IPS-15b (cell line): ENCODE data around the gene ARHGAP22.

ENCODE experiments used
- H3K27me3 ChIP-seq: one replicate; pipeline ENCODE4 v1.6.1; 2013; ENCODE audit warnings: low read length; ENCODE audit not compliant: control insufficient read depth, insufficient read depth
- H3K36me3 ChIP-seq: one replicate; pipeline ENCODE4 v1.6.1; 2013; ENCODE audit warnings: low read length; ENCODE audit not compliant: control insufficient read depth, insufficient read depth
- H3K4me1 ChIP-seq: one replicate; pipeline ENCODE4 v1.6.1; 2013; ENCODE audit warnings: mild to moderate bottlenecking, low read length; ENCODE audit not compliant: control insufficient read depth, insufficient read depth
- H3K4me3 ChIP-seq: one replicate; pipeline ENCODE4 v1.5.1; 2013; ENCODE audit warnings: low read depth, low read length
- H3K9ac ChIP-seq: one replicate; pipeline ENCODE4 v1.6.1; 2013; ENCODE audit warnings: low read depth, mild to moderate bottlenecking, low read length
- H3K9me3 ChIP-seq: one replicate; pipeline ENCODE4 v1.6.1; 2013; ENCODE audit warnings: mild to moderate bottlenecking, low read length; ENCODE audit not compliant: control insufficient read depth, insufficient read depth

The ARHGAP22 gene

GRCh38 chr10:48610585-48611093 lies 5.8 kb upstream of the ARHGAP22 start:
- H3K9me3 ChIP-seq, result no peaks in the 10 kb centered on the region
- H3K27me3 ChIP-seq, result peaks cover 14% of the 10 kb centered on the region
- H3K9ac ChIP-seq, result no peak overlapping the region
- H3K4me1 ChIP-seq, result no peaks in the 10 kb centered on the region
- H3K4me3 ChIP-seq, result no peak overlapping the region
- no peaks in the 10 kb centered on the region for H3K36me3 ChIP-seq

DNA sequence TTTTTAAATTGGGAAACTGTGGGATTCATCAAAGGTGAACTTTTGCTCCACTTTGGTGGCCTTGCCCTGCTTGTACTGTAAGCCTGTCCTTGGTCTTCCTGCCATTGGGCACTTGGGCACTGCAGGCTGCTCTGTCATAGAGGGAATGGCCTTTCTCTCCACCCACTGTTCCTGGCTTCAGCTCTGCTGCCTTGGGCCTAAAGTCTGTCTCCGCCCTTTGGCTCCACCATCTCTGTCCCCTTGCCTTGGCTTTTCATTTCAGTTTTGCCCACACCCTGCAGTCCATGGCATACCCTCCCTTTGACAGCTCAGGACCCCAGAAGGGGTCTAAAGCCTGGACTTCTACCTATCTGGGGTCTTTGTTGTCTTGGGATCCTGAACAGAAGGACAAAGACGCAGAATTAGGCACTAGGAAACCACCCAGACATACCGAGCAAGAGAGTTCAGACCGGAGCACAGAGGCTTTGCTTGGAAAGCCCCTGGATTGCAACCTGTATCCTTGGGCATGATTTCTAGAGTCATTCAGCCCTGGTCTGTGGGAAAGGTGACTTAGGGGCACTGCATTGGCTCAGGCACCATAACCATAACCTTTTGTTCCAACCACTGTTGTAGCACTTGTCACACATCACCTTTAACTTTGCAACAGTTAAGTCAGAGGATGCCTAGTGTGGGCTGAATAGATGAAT lies 5.2 kb upstream of the ARHGAP22 start:
- H3K9ac ChIP-seq, result no peak overlapping the region
- H3K27me3 ChIP-seq, result peaks cover 16% of the 10 kb centered on the region
- no peaks in the 10 kb centered on the region for H3K36me3 ChIP-seq
- H3K9me3 ChIP-seq, result no peaks in the 10 kb centered on the region
- no peaks in the 10 kb centered on the region for H3K4me1 ChIP-seq
- H3K4me3 ChIP-seq, result no peak overlapping the region

DNA sequence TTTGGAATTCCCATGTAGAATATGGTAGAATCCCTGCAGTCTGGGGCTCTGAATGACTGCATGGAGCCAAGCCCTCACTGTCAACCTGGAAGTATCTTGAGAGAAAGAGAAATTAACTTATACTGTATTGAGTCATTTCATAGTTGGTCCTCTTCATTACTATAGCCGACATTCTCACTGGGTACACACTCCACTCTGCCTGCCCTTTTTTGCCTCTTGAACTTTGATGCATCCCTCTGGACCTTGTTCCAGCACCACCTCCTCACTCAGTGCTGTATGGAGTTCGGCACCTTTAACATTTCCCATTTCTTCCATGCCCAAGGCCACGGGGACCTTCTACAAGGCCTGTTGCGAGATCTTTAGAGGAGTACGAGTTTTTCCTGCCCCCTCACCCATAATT lies 4.6 kb upstream of the ARHGAP22 start:
- Histone ChIP-seq H3K9ac (no peak overlapping the region), H3K4me1 (no peaks in the 10 kb centered on the region), H3K9me3 (no peaks in the 10 kb centered on the region), H3K4me3 (no peak overlapping the region), H3K27me3 (peaks cover 17% of the 10 kb centered on the region), H3K36me3 (no peaks in the 10 kb centered on the region)

GRCh38 chr10:48608976-48609375 lies 4.1 kb upstream of the ARHGAP22 start:
- H3K9ac ChIP-seq, result no peak overlapping the region
- H3K9me3 ChIP-seq, result no peaks in the 10 kb centered on the region
- H3K36me3 ChIP-seq, result no peaks in the 10 kb centered on the region
- no peak overlapping the region for H3K4me3 ChIP-seq
- peaks cover 2% of the 10 kb centered on the region for H3K4me1 ChIP-seq
- H3K27me3 ChIP-seq, result peaks cover 21% of the 10 kb centered on the region

DNA sequence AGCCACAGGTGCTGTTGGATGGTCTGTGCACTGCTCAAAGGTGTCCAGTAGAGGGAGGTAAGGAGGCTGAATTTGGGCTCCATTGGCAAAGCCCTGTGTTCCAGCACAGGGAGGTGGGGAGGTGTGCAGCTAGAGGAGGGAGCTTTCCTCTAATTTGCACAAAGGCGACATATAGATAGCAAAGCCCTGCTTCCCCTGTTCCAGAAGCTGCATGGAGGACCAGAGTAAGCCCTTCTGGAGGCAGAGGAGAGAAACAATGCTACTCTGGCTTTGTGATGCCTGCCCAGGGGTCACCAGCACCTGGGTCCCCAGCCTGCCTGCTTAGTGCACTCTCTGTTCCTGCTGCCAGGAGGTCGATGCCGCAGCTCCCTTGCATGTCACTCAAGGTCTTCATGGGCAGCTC lies 3.4 kb upstream of the ARHGAP22 start:
- Histone ChIP-seq H3K4me1 (peaks cover 2% of the 10 kb centered on the region), H3K4me3 (no peak overlapping the region), H3K9ac (no peak overlapping the region), H3K9me3 (no peaks in the 10 kb centered on the region), H3K36me3 (no peaks in the 10 kb centered on the region), H3K27me3 (peaks cover 21% of the 10 kb centered on the region)

DNA sequence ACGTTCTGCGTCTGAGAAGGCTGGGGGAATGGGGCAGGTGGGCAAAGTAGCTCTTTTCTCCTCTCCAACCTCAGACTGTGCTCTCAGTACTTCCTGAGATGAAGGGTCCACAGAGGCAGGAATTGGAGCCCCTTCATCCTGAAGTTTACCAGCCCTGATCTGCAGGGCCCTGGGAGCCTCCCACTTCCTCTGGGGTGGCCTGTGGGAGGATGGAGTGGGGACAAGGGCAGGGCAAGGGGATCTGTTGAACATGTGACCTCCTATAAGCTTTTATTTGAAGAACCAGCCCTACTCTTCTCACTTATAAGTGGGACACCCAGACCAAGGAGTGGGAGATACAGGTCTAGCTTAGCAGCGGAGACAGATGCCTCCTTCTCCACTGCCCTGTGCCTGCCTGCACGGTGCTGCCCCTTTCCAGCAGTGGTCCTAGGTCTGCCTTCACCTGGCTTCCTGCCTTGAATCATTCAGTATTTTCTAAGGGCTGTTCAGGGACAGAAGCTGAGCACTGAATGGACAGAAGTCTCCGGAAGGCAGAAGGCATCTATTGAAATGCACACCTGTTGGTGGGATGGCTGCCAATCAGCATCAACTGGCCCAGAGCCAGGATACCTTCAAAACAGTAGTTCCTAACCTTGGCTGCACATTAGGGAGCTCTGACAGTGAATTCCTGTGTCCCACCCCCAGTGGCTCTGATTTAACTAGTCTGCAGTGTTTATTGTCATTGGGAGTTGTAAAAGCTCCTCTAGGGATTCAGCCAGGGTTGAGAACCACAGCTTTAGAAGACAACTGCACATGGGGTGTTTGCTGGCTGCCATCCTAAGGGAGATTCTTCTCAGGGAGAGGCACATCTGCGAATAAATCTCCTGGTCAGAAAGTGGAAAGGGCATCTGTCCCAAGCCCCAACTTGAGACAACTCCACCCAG lies 2.7 kb upstream of the ARHGAP22 start:
- Histone ChIP-seq H3K27me3 (peaks cover 21% of the 10 kb centered on the region), H3K36me3 (no peaks in the 10 kb centered on the region), H3K4me3 (no peak overlapping the region), H3K9ac (no peak overlapping the region), H3K9me3 (no peaks in the 10 kb centered on the region), H3K4me1 (peaks cover 2% of the 10 kb centered on the region)

DNA sequence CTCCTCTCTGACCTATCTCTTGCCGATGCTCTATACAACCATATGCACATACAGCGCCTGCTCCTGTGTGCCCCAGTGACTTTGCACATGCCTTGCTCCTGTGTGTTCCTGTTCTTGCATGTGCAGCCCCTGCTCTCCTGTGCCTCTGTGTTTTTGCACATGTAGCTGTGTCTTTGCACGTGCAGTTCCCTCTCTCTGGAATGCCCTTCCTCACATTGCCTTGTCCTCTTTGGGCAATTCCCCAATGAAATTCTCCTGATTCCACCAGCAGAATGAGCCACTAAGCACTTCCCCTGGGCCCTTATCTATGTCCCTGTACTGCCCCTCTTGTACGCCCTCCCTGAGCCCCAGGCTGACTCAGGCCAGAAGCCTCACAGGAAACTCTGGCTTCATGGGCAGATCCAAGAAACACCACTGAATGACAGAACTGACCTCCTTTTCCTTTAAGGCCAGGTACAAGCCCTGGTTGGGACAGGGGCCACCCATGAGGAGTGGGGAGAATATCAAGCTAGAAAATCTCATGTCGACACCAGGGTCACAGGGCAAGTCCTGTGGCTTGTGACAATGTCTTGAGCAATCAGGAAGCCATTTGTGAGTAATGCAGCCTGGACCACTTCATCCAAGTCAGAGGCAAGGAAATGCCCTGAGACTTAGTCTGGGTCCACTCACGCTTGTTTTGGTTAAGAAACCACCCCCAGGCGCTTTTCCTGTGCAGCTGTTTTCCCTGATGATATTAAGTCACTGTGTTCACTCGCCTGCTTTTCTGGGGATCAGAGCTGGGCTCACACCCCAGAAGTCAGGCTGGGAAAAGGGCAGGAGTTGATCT lies 1.9 kb upstream of the ARHGAP22 start:
- Histone ChIP-seq H3K4me1 (peaks cover 2% of the 10 kb centered on the region), H3K4me3 (no peak overlapping the region), H3K36me3 (no peaks in the 10 kb centered on the region), H3K9ac (no peak overlapping the region), H3K27me3 (peaks cover 21% of the 10 kb centered on the region), H3K9me3 (no peaks in the 10 kb centered on the region)

GRCh38 chr10:48605786-48606529 lies 1.1 kb upstream of the ARHGAP22 start:
- H3K4me3 ChIP-seq, result no peak overlapping the region
- H3K27me3 ChIP-seq, result peaks cover 21% of the 10 kb centered on the region
- H3K9ac ChIP-seq, result no peak overlapping the region
- no peaks in the 10 kb centered on the region for H3K9me3 ChIP-seq
- no peaks in the 10 kb centered on the region for H3K36me3 ChIP-seq
- peaks cover 2% of the 10 kb centered on the region for H3K4me1 ChIP-seq

DNA sequence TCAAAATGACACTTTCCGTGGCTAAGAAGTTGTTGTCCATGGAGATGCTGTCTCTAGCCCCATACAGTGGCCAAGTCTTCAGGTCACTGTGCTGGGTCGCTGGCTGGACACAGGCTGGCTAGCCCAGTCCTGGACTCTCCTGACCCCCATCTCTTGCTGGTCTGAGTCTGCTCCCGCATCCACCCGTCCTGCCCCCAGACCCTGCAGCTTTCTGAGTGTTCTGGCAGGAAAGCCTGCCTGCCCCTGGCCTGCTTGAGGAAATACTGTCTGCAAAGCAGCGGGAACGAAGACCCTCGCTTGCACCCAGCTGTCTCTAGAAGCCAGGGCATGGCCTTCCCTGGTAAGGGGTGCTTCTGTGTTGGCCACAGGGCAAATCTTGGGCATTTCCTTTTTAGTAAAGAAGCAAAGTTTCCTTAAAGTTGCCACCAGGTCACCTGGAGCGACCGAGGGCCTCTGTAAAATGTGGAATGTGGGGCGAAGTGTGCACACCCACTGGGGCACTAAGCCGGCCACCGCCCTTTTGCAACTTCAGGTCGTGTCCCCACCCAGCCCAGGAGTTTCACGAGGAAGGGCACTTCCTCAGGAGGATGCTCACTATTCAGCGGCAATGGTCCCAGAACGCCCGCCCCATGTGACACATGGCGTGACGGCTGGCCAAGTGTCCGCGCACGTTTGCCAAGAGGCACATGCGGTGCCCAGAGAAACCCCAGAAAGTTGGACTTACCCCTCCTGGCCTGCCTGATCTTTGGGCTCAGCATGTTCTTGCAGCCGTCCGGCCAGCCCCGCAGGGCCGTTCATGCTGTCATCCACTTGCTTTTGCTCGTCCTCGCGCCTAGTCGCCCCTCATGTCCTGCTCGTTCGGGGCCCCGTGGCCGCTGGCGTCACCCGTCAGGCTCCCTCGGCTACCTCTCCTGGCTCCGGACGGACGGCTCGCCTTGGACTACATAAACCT lies 558 bp downstream of the ARHGAP22 start:
- no peak overlapping the region for H3K9ac ChIP-seq
- H3K4me1 ChIP-seq, result peaks cover 2% of the 10 kb centered on the region
- H3K4me3 ChIP-seq, result peak overlapping the region; percentile 56
- no peaks in the 10 kb centered on the region for H3K9me3 ChIP-seq
- H3K27me3 ChIP-seq, result peaks cover 22% of the 10 kb centered on the region
- no peaks in the 10 kb centered on the region for H3K36me3 ChIP-seq

GRCh38 chr10:48603421-48604038 lies 1.3 kb downstream of the ARHGAP22 start:
- peaks cover 22% of the 10 kb centered on the region for H3K27me3 ChIP-seq

More at GRCh38 chr10:48603421-48604038, 1.3 kb downstream of the ARHGAP22 start:
- no peak overlapping the region for H3K9ac ChIP-seq
- no peaks in the 10 kb centered on the region for H3K9me3 ChIP-seq
- H3K4me3 ChIP-seq, result peak overlapping the region; percentile 56
- H3K4me1 ChIP-seq, result peaks cover 2% of the 10 kb centered on the region
- H3K36me3 ChIP-seq, result no peaks in the 10 kb centered on the region
